ENCODE results near the gene ZDHHC11B. TPM values are rescaled to one million over a fixed set of nuclear protein-coding genes. Genes with fewer than 3 reads are reported as not detected.

The ZDHHC11B gene
- total RNA-seq, 4 donors from 2014 or later = 0.24 to 1.2 (median 0.71) TPM

DNA sequence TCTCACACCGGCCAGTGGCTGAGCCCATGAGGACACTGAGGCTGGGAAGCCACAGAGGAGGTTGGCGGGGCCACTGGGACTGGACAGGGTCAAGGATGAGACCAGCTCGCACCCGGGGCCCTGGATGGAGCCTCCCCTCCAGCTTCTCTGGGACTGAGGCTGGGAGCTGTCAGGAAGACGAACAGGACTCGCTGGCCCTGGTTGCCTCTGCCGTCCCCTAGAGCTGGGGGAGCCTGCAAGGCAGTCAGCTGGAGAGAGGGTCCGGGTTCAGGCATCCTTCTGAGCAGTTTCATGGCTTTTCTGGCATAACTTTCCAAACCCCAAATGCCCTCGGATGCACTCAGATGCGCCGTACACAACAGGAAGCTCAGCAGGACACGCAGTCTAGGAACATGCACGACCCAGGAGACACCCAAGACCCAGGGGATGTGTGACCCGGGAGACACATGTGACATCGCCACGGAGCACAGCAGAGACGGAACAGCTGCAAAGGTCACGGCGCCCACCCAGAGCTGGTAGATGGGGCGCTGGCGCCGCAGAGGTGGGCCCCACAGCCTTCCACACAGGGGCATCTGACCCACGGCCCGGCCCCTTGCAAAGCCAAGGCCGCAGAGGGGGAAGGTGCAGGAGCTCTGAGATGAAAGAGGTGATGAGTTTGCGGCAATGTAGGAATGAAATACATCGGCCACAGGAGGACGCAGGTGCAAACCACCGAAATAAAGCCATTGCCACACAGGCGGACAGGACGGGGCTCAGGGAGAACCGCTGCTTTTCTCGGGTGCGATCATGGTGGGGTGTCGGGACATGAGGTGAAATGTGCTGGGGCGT is 108.4 kb downstream of the ZDHHC11B start:
- Histone ChIP-seq H3K27ac (no peak overlapping the region), H3K36me3 (no peaks in the 10 kb centered on the region), H3K9me3 (no peaks in the 10 kb centered on the region), H3K27me3 (no peaks in the 10 kb centered on the region), H3K4me3 (no peak overlapping the region), H3K4me1 (peaks cover 36 to 59% of the 10 kb centered on the region in 2 donors)
- ATAC-seq (no peak), DNase-seq (peak in 1 of 2 donors; percentile 7)
- TF ChIP-seq POLR2A (IDR thresholded peaks at IDR 0.05) = no peak
- TF ChIP-seq, protein P1, sequence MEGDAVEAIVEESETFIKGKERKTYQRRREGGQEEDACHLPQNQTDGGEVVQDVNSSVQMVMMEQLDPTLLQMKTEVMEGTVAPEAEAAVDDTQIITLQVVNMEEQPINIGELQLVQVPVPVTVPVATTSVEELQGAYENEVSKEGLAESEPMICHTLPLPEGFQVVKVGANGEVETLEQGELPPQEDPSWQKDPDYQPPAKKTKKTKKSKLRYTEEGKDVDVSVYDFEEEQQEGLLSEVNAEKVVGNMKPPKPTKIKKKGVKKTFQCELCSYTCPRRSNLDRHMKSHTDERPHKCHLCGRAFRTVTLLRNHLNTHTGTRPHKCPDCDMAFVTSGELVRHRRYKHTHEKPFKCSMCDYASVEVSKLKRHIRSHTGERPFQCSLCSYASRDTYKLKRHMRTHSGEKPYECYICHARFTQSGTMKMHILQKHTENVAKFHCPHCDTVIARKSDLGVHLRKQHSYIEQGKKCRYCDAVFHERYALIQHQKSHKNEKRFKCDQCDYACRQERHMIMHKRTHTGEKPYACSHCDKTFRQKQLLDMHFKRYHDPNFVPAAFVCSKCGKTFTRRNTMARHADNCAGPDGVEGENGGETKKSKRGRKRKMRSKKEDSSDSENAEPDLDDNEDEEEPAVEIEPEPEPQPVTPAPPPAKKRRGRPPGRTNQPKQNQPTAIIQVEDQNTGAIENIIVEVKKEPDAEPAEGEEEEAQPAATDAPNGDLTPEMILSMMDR (IDR thresholded peaks at IDR 0.05 in 4 of 5, conservative IDR thresholded peaks at IDR 0.05 in 1 of 5) = no peak
- intact Hi-C loops (cut with DNase I; ENCODE audit: low total_unique reads) = no loop called here
- in situ Hi-C loops (cut with MboI; ENCODE audit: low sequenced_read_pairs in 4 of 4) = no loop called here

DNA sequence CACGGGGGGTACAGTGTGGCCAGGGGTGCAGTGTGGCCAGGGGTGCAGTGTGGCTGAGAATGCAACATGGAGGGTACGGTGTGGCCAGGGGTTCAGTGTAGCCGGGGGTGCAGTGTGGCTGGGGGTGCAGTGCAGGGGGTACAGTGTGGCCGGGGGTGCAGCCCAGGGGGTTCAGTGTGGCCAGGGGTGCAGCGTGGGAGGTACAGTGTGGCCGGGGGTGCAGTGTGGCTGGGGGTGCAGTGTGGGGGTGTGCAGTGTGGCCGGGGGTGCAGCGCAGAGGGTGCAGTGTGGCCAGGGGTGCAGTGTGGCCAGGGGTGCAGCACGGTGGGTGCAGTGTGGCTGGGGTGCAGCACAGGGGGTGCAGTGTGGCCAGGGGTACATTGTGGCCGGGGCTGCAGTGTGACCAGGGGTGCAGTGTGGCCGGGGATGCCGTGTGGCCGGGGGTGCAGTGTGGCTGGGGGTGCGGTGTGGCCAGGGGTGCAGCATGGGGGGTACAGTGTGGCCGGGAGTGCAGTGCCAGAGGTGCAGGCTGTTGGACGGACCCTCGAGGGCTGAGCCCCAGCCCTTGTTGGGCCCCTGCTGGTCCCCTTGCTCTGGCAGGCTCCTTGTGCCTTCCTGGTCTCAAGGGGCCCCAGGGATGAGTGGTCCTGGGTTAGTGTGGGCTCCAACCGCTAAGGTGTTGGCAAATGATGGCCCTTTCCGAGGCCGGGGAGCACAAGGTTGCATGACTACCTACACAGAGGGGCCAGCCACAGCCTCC is 109.2 kb downstream of the ZDHHC11B start:
- no peak for ATAC-seq
- TF ChIP-seq, protein P1 (IDR thresholded peaks at IDR 0.05 in 4 of 5, conservative IDR thresholded peaks at IDR 0.05 in 1 of 5) = no peak
- TF ChIP-seq POLR2A (IDR thresholded peaks at IDR 0.05) = no peak
- Histone ChIP-seq H3K4me3 (no peak overlapping the region), H3K27me3 (no peaks in the 10 kb centered on the region), H3K27ac (no peak overlapping the region), H3K9me3 (no peaks in the 10 kb centered on the region), H3K4me1 (peaks cover 36 to 54% of the 10 kb centered on the region in 2 donors), H3K36me3 (no peaks in the 10 kb centered on the region)
- intact Hi-C loops (cut with DNase I; ENCODE audit: low total_unique reads) (no loop called here), in situ Hi-C loops (cut with MboI; ENCODE audit: low sequenced_read_pairs in 4 of 4) (no loop called here)
- DNase-seq = peak in 1 of 2 donors; percentile 10

DNA sequence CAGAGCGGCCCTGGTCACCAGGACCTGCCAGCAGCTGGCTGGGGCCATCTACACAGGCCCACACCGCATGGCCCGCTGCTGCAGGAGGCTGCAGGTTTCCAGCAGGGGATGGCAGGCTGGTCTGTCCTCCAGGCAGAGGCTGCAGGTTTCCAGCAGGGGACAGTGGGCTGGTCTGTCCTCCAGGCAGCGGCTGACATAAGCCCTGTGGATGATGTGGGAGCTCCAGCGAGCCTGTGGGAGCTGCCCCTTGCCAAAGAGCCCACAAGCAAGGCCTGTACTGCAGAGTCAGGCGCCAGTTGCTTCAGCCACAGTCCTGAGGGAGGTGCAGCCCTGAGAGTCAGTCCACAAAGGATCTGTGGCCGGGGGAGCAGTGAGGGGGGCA is 109.9 kb downstream of the ZDHHC11B start:
- H3K27ac ChIP-seq = peak overlapping the region; percentile 73 to 86 (median 82)
- H3K36me3 ChIP-seq = no peaks in the 10 kb centered on the region
- H3K9me3 ChIP-seq = no peaks in the 10 kb centered on the region
- peak overlapping the region in 1 of 4 donors; percentile 20 for H3K4me3 ChIP-seq
- intact Hi-C loops (cut with DNase I; ENCODE audit: low total_unique reads) (no loop called here), in situ Hi-C loops (cut with MboI; ENCODE audit: low sequenced_read_pairs in 4 of 4) (no loop called here)
- ATAC-seq (peak in 1 of 2 donors; percentile 22), DNase-seq (no peak)
- H3K4me1 ChIP-seq = peaks cover 36 to 54% of the 10 kb centered on the region in 2 donors
- H3K27me3 ChIP-seq = no peaks in the 10 kb centered on the region
- TF ChIP-seq POLR2A (IDR thresholded peaks at IDR 0.05) = no peak
- TF ChIP-seq, protein P1 (IDR thresholded peaks at IDR 0.05 in 4 of 5, conservative IDR thresholded peaks at IDR 0.05 in 1 of 5) = no peak

DNA sequence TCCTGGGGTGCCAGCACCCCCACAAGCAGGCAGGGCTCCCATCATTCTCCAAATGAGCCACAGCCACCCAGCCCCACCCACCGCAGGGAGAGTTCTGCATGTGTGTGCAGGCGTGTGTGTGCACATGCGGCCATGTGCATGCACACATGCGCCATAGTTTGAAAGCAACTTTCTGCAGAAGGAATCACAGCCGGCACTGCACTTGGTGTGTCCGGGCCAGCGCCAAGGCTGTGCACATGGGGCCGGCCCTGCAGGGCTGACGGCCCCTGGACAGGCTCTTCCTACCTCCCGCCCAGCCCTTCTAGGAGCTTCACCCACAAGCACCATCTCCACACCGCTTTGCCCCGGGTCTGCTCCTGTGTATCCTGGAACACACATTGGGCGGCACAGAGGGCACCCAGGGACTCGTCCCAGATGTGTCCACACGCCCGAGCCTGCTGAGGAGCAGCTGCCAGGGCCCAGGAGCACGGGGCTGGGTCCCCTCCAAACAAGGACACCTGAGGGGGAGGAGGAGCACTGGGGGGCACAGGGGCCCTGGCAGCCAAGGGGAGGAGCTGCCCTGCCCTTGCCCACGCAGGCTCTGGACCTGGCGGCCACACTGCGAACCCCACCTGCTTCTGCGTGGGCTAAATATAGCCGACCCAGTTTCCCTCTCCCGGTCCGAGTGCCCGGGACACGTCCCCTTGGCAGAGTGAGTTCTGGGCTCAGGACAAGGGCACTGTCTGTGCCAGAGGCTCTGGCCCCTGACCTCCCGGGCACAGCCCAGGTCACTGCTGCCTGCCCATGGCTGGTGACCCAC is 110.5 kb downstream of the ZDHHC11B start:
- peak; percentile 39 to 78 for DNase-seq
- H3K4me3 ChIP-seq = peak overlapping the region in 3 of 4 donors; percentile 9 to 20 (median 11)
- in situ Hi-C loops (cut with MboI; ENCODE audit: low sequenced_read_pairs in 4 of 4) (no loop called here), intact Hi-C loops (cut with DNase I; ENCODE audit: low total_unique reads) (loop anchor here (1.0 kb wide), 1 partner anchor 232 kb away; no protein-coding TSS in a partner anchor)
- H3K9me3 ChIP-seq = no peaks in the 10 kb centered on the region
- H3K27ac ChIP-seq = peak overlapping the region; percentile 73 to 86 (median 82)
- TF ChIP-seq, protein P1 (IDR thresholded peaks at IDR 0.05 in 4 of 5, conservative IDR thresholded peaks at IDR 0.05 in 1 of 5) = peak in 3 of 5 experiments; percentile 15 to 45 (median 36)
- no peak for TF ChIP-seq POLR2A (IDR thresholded peaks at IDR 0.05)
- H3K4me1 ChIP-seq = peaks cover 36 to 48% of the 10 kb centered on the region in 2 donors
- no peaks in the 10 kb centered on the region for H3K27me3 ChIP-seq
- ATAC-seq = peak; percentile 67 to 82
- H3K36me3 ChIP-seq = no peaks in the 10 kb centered on the region

All from gastrocnemius medialis (tissue), 4 donors.